ENCODE results near the gene ERBB2.

- TF ChIP-seq FOXJ3 (CRISPR knock-in tag; IDR thresholded peaks at IDR 0.05; ENCODE audit: borderline replicate concordance): no peak
- TF ChIP-seq ARNTL (CRISPR knock-in tag; IDR thresholded peaks at IDR 0.05): no peak
Observed at GRCh38 chr17:39719563-39720355, 19.9 kb downstream of the ERBB2 start.
